Measurements from ENCODE around the gene ARAP1.

- TF ChIP-seq POLR2AphosphoS5 (IDR thresholded peaks at IDR 0.05) (no peak), CTCF (IDR thresholded peaks at IDR 0.05) (no peak)
Observed at GRCh38 chr11:72655014-72655413, 97.2 kb downstream of the ARAP1 start.
